Gastroesophageal sphincter (tissue), 4 donors: Measurements from ENCODE around the gene OXCT1. TPM values are rescaled to one million over a fixed set of nuclear protein-coding genes. Genes with fewer than 3 reads are reported as not detected.

ENCODE experiments used
- ATAC-seq: fragments of 150-250 bp; one replicate; pipeline ENCODE4 v1.9.1; 2016; ENCODE audit warnings: mild to moderate bottlenecking, moderate library complexity
- H3K27ac ChIP-seq, 4 donors: fragments of 200-600 bp; sonication (generic) in 3 of 4; 1 replicate in 3 of 4; 2 replicates in 1 of 4; pipeline ENCODE4 v1.5.1; 2016 to 2019
- H3K27me3 ChIP-seq: fragments of 200-600 bp; sonication (generic); one replicate; pipeline ENCODE4 v1.5.1; 2019
- H3K36me3 ChIP-seq, 2 donors: fragments of 200-600 bp; sonication (generic); one replicate each; pipeline ENCODE4 v1.5.1; 2019; ENCODE audit warnings: control low read depth in 1 of 2
- H3K4me1 ChIP-seq, 3 donors: fragments of 200-600 bp; sonication (generic); 1 replicate in 2 of 3; 2 replicates in 1 of 3; pipeline ENCODE4 v1.5.1; 2016 to 2019; ENCODE audit warnings: control low read depth in 2 of 3
- H3K4me3 ChIP-seq, 2 donors: fragments of 200-600 bp; sonication (generic); one replicate each; pipeline ENCODE4 v1.5.1; 2019; ENCODE audit warnings: mild to moderate bottlenecking in 1 of 2, moderate library complexity in 1 of 2
- H3K9me3 ChIP-seq, 3 donors: fragments of 200-600 bp; sonication (generic); one replicate each; pipeline ENCODE4 v1.5.1; 2017 to 2019; ENCODE audit warnings: control low read depth in 2 of 3
- CTCF ChIP-seq, 4 experiments: fragments of 200-600 bp in 2 of 4; fragments of 450-650 bp in 2 of 4; sonication (generic) in 1 of 4; IDR thresholded peaks; one replicate each; pipeline ENCODE4 v1.5.1; 2017 to 2019; ENCODE audit warnings: antibody characterized with exemption in 4 of 4, mild to moderate bottlenecking in 2 of 4, moderate library complexity in 2 of 4
- EP300 ChIP-seq: sonication (generic); formaldehyde crosslinking; IDR thresholded peaks from one replicate; pipeline ENCODE4 v1.6.1; 2017; ENCODE audit warnings: antibody characterized with exemption, mild to moderate bottlenecking
- POLR2A ChIP-seq, 2 donors: fragments of 450-650 bp; IDR thresholded peaks; one replicate each; pipeline ENCODE4 v1.6.1; 2017; ENCODE audit warnings: antibody characterized with exemption in 2 of 2, mild to moderate bottlenecking in 2 of 2, moderate library complexity in 1 of 2
- POLR2AphosphoS5 ChIP-seq: sonication (generic); formaldehyde crosslinking; IDR thresholded peaks from one replicate; pipeline ENCODE4 v1.6.1; 2017; ENCODE audit warnings: antibody characterized with exemption
- WGBS, 2 donors: methylation state at CpG; one replicate each; pipeline ENCODE4 v1.1.5; 2018; ENCODE audit warnings: low coverage in 1 of 2; 5-methylcytosine and 5-hydroxymethylcytosine counted together
- total RNA-seq, 4 donors: library from RNA; depleted of rRNA; stranded (reverse); fragments of >200 nt; gene quantifications; one replicate each; pipeline ENCODE4 v1.1.0, GENCODE V29; 2016

OXCT1 gene
- total RNA-seq, 4 donors from 2014 or later: 38.5 to 63.5 (median 42.1) TPM

GRCh38 chr5:41841325-41841724 is 28.9 kb downstream of the OXCT1 start:
- Histone ChIP-seq H3K4me3 (no peak overlapping the region), H3K4me1 (peaks cover 0 to 7% (median 0%) of the 10 kb centered on the region in 3 donors), H3K27ac (peak overlapping the region in 1 of 4 donors; percentile 15), H3K9me3 (no peaks in the 10 kb centered on the region), H3K36me3 (peaks cover 0 to 38% of the 10 kb centered on the region in 2 donors), H3K27me3 (no peaks in the 10 kb centered on the region)
- no peak for TF ChIP-seq EP300
- TF ChIP-seq POLR2AphosphoS5: peak; percentile 42
- 71 to 90% methylated on average over 3 to 4 of the region's 4 CpGs for WGBS, 2 donors
- ATAC-seq: no peak

GRCh38 chr5:41840251-41840650 is 30.0 kb downstream of the OXCT1 start:
- TF ChIP-seq EP300: no peak
- no peak for TF ChIP-seq POLR2AphosphoS5
- TF ChIP-seq CTCF (IDR thresholded peaks at IDR 0.05): no peak
- no peak for TF ChIP-seq POLR2A (IDR thresholded peaks at IDR 0.05)
- WGBS, 2 donors: 87 to 88% methylated on average over 1 of the region's 1 CpG
- ATAC-seq: no peak
- H3K36me3 ChIP-seq: peaks cover 0 to 36% of the 10 kb centered on the region in 2 donors
- H3K27ac ChIP-seq: no peak overlapping the region
- no peaks in the 10 kb centered on the region for H3K27me3 ChIP-seq
- H3K9me3 ChIP-seq: no peaks in the 10 kb centered on the region
- H3K4me3 ChIP-seq: no peak overlapping the region
- H3K4me1 ChIP-seq: peaks cover 0 to 18% (median 6%) of the 10 kb centered on the region in 3 donors

- H3K4me3 ChIP-seq: no peak overlapping the region
- no peak overlapping the region for H3K27ac ChIP-seq
- 92 to 100% methylated on average over 3 of the region's 3 CpGs for WGBS, 2 donors
- peaks cover 0 to 41% of the 10 kb centered on the region in 2 donors for H3K36me3 ChIP-seq
- no peak for ATAC-seq
- H3K4me1 ChIP-seq: peaks cover 0 to 27% (median 6%) of the 10 kb centered on the region in 3 donors
- TF ChIP-seq POLR2AphosphoS5: no peak
- no peak for TF ChIP-seq EP300
- H3K9me3 ChIP-seq: no peaks in the 10 kb centered on the region
- no peaks in the 10 kb centered on the region for H3K27me3 ChIP-seq
Measured at GRCh38 chr5:41837793-41838192, 32.4 kb downstream of the OXCT1 start.

GRCh38 chr5:41835645-41836044 is 34.6 kb downstream of the OXCT1 start:
- TF ChIP-seq POLR2A (IDR thresholded peaks at IDR 0.05) (no peak), EP300 (no peak), POLR2AphosphoS5 (peak; percentile 76)
- WGBS, 2 donors: 13% methylated on average over 3 of the region's 3 CpGs
- ATAC-seq: peak; percentile 78

GRCh38 chr5:41834506-41834905 is 35.7 kb downstream of the OXCT1 start:
- Histone ChIP-seq H3K4me1 (peaks cover 0 to 27% (median 6%) of the 10 kb centered on the region in 3 donors), H3K27ac (peak overlapping the region in 1 of 4 donors; percentile 49), H3K9me3 (no peaks in the 10 kb centered on the region), H3K27me3 (no peaks in the 10 kb centered on the region), H3K4me3 (no peak overlapping the region), H3K36me3 (peaks cover 0 to 51% of the 10 kb centered on the region in 2 donors)
- TF ChIP-seq CTCF (IDR thresholded peaks at IDR 0.05): no peak
- TF ChIP-seq POLR2AphosphoS5: no peak
- TF ChIP-seq POLR2A (IDR thresholded peaks at IDR 0.05): no peak
- no peak for TF ChIP-seq EP300
- ATAC-seq: no peak
- 50 to 67% methylated on average over 1 of the region's 1 CpG for WGBS, 2 donors

More at GRCh38 chr5:41835645-41836044, 34.6 kb downstream of the OXCT1 start:
- H3K27me3 ChIP-seq: no peaks in the 10 kb centered on the region
- peaks cover 0 to 52% of the 10 kb centered on the region in 2 donors for H3K36me3 ChIP-seq
- H3K4me1 ChIP-seq: peaks cover 0 to 27% (median 6%) of the 10 kb centered on the region in 3 donors
- H3K4me3 ChIP-seq: no peak overlapping the region
- peak overlapping the region in 2 of 4 donors; percentile 19 to 49 for H3K27ac ChIP-seq
- H3K9me3 ChIP-seq: no peaks in the 10 kb centered on the region

- Histone ChIP-seq H3K4me3 (no peak overlapping the region), H3K27me3 (no peaks in the 10 kb centered on the region), H3K9me3 (no peaks in the 10 kb centered on the region), H3K4me1 (peaks cover 0 to 27% (median 6%) of the 10 kb centered on the region in 3 donors), H3K36me3 (peaks cover 0 to 35% of the 10 kb centered on the region in 2 donors), H3K27ac (no peak overlapping the region)
- ATAC-seq: no peak
- TF ChIP-seq POLR2AphosphoS5 (no peak), CTCF (IDR thresholded peaks at IDR 0.05) (no peak), EP300 (no peak), POLR2A (IDR thresholded peaks at IDR 0.05) (no peak)
- 67 to 84% methylated on average over 2 to 3 of the region's 3 CpGs for WGBS, 2 donors
Measured at GRCh38 chr5:41832430-41832829, 37.8 kb downstream of the OXCT1 start.
